GM12878 (cell line): Measurements from ENCODE around the gene METTL9. TPM values are rescaled to one million over a fixed set of nuclear protein-coding genes. Genes with fewer than 3 reads are reported as not detected.

ENCODE experiments used
- BHLHE40 ChIP-seq, 2 experiments: fragments of 450-650 bp in 1 of 2; IDR thresholded peaks; 2 replicates each; pipeline ENCODE4 v1.6.1; 2011 to 2017; ENCODE audit warnings: low read depth in 2 of 2, borderline replicate concordance in 1 of 2, improper control_type of control experiment in 1 of 2, low read length in 1 of 2, mild to moderate bottlenecking in 1 of 2
- CREB1 ChIP-seq: IDR thresholded peaks from 2 replicates; pipeline ENCODE4 v1.6.1; 2012; ENCODE audit warnings: low read depth, mild to moderate bottlenecking, inconsistent platforms
- HDGF ChIP-seq: fragments of 450-650 bp; IDR thresholded peaks from 2 replicates; pipeline ENCODE4 v1.6.1; 2016; ENCODE audit warnings: antibody characterized with exemption
- IKZF2 ChIP-seq, 2 experiments: fragments of 450-650 bp; IDR thresholded peaks; 2 replicates each; pipeline ENCODE4 v1.6.1; 2017; ENCODE audit warnings: mild to moderate bottlenecking in 2 of 2, moderate library complexity in 2 of 2
- JUNB ChIP-seq: IDR thresholded peaks from 2 replicates; pipeline ENCODE4 v1.6.1; 2016; ENCODE audit warnings: antibody characterized with exemption, mild to moderate bottlenecking
- JUND ChIP-seq: IDR thresholded peaks from 2 replicates; pipeline ENCODE4 v1.6.1; 2012; ENCODE audit warnings: low read depth, mild to moderate bottlenecking, low read length, improper control_type of control experiment, moderate library complexity
- NBN ChIP-seq: fragments of 450-650 bp; IDR thresholded peaks from 2 replicates; pipeline ENCODE4 v1.6.1; 2016
- PAX8 ChIP-seq: fragments of 450-650 bp; IDR thresholded peaks from 2 replicates; pipeline ENCODE4 v1.6.1; 2017; ENCODE audit warnings: mild to moderate bottlenecking, moderate library complexity
- TAF1 ChIP-seq: IDR thresholded peaks from 2 replicates; pipeline ENCODE4 v1.6.1; 2011; ENCODE audit warnings: mild to moderate bottlenecking, low read depth, low read length, borderline replicate concordance
- YY1 ChIP-seq: IDR thresholded peaks from 2 replicates; pipeline ENCODE4 v1.6.1; 2011; ENCODE audit warnings: low read depth, mild to moderate bottlenecking, low read length
- ZNF207 ChIP-seq: fragments of 450-650 bp; IDR thresholded peaks from 2 replicates; pipeline ENCODE4 v1.6.1; 2014; ENCODE audit warnings: antibody characterized with exemption, mild to moderate bottlenecking, borderline replicate concordance
- polyA plus RNA-seq, 11 experiments: library from polyadenylated mRNA; depleted of rRNA in 4 of 11; unstranded in 6 of 11; stranded (reverse) in 5 of 11; fragments of >200 nt; fragmentation: Nextera tagmentation in 4 of 11; fragmentation: Illumina TruSeq in 1 of 11; extraction: Ambion mirVana in 4 of 11; extraction: Trizol in 1 of 11; gene quantifications; 1 replicate in 1 of 11; 2 replicates in 10 of 11; pipeline versions ENCODE4 v1.2.1 to v1.2.3, GENCODE V29; 2011 to 2016; ENCODE audit warnings: inconsistent platforms in 2 of 11, missing spikeins in 2 of 11, low read depth in 1 of 11
- total RNA-seq, 4 experiments: library from RNA; depleted of rRNA in 3 of 4; stranded (reverse); fragments of >200 nt in 3 of 4; fragmentation: Illumina TruSeq in 1 of 4; extraction: Trizol in 1 of 4; gene quantifications; 2 replicates each; pipeline versions ENCODE4 v1.2.1 to v1.2.3, GENCODE V29; 2013 to 2021
- TF ChIP-seq, protein P1 (sequence below): IDR thresholded peaks from 2 replicates; pipeline ENCODE4 v1.6.1; 2012; ENCODE audit warnings: mild to moderate bottlenecking, low read depth, low read length
- TF ChIP-seq, protein P2 (sequence below): IDR thresholded peaks from 2 replicates; pipeline ENCODE4 v1.6.1; 2012; ENCODE audit warnings: low read depth, low read length, improper control_type of control experiment
- TF ChIP-seq, protein P3 (sequence below): IDR thresholded peaks from 2 replicates; pipeline ENCODE4 v1.6.1; 2011; ENCODE audit warnings: low read depth, low read length, improper control_type of control experiment, borderline replicate concordance
- TF ChIP-seq, protein P4 (sequence below): fragments of 450-650 bp; IDR thresholded peaks from 2 replicates; pipeline ENCODE4 v1.6.1; 2017; ENCODE audit warnings: borderline replicate concordance
- TF ChIP-seq, protein P5 (sequence below): fragments of 450-650 bp; IDR thresholded peaks from 2 replicates; pipeline ENCODE4 v1.6.1; 2016; ENCODE audit warnings: mild to moderate bottlenecking

The METTL9 gene
- total and polyA plus RNA-seq, 10 of the 15 experiments (the other 5 are each of a cell fraction or from before 2014, with no cell fraction given): 19.4 to 119 (median 101) TPM

DNA sequence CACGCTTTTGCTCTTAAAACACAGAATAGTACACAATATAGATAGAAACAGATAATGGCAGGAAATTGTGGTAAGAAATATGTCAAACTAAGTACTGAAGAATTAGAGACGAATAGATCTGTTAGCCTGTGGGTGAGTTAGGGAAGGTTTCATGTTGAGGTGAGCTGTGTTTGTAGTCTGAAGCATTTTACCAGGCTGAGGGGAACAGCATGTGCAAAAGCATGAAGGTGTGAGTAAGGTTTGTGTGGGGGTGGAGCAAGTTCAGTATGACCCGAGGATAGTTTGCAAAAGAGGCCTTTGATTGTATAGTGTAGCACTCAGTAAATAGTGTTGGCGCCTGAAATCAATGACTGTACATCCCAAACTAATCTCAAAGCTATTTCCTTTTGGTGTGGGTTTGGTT, 39.2 kb downstream of the METTL9 start (continued):
- no peak for TF ChIP-seq JUND
- TF ChIP-seq, protein P1, sequence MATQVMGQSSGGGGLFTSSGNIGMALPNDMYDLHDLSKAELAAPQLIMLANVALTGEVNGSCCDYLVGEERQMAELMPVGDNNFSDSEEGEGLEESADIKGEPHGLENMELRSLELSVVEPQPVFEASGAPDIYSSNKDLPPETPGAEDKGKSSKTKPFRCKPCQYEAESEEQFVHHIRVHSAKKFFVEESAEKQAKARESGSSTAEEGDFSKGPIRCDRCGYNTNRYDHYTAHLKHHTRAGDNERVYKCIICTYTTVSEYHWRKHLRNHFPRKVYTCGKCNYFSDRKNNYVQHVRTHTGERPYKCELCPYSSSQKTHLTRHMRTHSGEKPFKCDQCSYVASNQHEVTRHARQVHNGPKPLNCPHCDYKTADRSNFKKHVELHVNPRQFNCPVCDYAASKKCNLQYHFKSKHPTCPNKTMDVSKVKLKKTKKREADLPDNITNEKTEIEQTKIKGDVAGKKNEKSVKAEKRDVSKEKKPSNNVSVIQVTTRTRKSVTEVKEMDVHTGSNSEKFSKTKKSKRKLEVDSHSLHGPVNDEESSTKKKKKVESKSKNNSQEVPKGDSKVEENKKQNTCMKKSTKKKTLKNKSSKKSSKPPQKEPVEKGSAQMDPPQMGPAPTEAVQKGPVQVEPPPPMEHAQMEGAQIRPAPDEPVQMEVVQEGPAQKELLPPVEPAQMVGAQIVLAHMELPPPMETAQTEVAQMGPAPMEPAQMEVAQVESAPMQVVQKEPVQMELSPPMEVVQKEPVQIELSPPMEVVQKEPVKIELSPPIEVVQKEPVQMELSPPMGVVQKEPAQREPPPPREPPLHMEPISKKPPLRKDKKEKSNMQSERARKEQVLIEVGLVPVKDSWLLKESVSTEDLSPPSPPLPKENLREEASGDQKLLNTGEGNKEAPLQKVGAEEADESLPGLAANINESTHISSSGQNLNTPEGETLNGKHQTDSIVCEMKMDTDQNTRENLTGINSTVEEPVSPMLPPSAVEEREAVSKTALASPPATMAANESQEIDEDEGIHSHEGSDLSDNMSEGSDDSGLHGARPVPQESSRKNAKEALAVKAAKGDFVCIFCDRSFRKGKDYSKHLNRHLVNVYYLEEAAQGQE: no peak
- TF ChIP-seq YY1: no peak
- TF ChIP-seq, protein P2, sequence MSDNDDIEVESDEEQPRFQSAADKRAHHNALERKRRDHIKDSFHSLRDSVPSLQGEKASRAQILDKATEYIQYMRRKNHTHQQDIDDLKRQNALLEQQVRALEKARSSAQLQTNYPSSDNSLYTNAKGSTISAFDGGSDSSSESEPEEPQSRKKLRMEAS: no peak
- peak; percentile 7 to 19; a peak in 2 of 4 replicates for TF ChIP-seq BHLHE40 (IDR thresholded peaks at IDR 0.05; ENCODE audit: borderline replicate concordance in 1 of 2, low read depth in 2 of 2, low read length in 1 of 2)
- peak; percentile 28 to 46; a peak in 2 of 4 replicates for TF ChIP-seq IKZF2 (IDR thresholded peaks at IDR 0.05)
- no peak for TF ChIP-seq HDGF
- peak; percentile 69; the same call in 1 of the 2 replicates for TF ChIP-seq NBN
- TF ChIP-seq JUNB: no peak
- TF ChIP-seq TAF1: no peak
- no peak for TF ChIP-seq CREB1
- no peak for TF ChIP-seq PAX8
- TF ChIP-seq, protein P3, sequence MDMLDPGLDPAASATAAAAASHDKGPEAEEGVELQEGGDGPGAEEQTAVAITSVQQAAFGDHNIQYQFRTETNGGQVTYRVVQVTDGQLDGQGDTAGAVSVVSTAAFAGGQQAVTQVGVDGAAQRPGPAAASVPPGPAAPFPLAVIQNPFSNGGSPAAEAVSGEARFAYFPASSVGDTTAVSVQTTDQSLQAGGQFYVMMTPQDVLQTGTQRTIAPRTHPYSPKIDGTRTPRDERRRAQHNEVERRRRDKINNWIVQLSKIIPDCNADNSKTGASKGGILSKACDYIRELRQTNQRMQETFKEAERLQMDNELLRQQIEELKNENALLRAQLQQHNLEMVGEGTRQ: no peak
- TF ChIP-seq, protein P4, sequence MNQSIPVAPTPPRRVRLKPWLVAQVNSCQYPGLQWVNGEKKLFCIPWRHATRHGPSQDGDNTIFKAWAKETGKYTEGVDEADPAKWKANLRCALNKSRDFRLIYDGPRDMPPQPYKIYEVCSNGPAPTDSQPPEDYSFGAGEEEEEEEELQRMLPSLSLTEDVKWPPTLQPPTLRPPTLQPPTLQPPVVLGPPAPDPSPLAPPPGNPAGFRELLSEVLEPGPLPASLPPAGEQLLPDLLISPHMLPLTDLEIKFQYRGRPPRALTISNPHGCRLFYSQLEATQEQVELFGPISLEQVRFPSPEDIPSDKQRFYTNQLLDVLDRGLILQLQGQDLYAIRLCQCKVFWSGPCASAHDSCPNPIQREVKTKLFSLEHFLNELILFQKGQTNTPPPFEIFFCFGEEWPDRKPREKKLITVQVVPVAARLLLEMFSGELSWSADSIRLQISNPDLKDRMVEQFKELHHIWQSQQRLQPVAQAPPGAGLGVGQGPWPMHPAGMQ: no peak
- TF ChIP-seq, protein P5, sequence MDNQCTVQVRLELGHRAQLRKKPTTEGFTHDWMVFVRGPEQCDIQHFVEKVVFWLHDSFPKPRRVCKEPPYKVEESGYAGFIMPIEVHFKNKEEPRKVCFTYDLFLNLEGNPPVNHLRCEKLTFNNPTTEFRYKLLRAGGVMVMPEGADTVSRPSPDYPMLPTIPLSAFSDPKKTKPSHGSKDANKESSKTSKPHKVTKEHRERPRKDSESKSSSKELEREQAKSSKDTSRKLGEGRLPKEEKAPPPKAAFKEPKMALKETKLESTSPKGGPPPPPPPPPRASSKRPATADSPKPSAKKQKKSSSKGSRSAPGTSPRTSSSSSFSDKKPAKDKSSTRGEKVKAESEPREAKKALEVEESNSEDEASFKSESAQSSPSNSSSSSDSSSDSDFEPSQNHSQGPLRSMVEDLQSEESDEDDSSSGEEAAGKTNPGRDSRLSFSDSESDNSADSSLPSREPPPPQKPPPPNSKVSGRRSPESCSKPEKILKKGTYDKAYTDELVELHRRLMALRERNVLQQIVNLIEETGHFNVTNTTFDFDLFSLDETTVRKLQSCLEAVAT: 0 out of 2 replicates have a peak, but pooled peaks have one; percentile 30
- TF ChIP-seq ZNF207: no peak
